ENCODE data around the gene CSMD2. TPM values are rescaled to one million over a fixed set of nuclear protein-coding genes. Genes with fewer than 3 reads are reported as not detected.

The CSMD2 gene
- total RNA-seq, 1 experiment from 2014 or later: 1.5 TPM

DNA sequence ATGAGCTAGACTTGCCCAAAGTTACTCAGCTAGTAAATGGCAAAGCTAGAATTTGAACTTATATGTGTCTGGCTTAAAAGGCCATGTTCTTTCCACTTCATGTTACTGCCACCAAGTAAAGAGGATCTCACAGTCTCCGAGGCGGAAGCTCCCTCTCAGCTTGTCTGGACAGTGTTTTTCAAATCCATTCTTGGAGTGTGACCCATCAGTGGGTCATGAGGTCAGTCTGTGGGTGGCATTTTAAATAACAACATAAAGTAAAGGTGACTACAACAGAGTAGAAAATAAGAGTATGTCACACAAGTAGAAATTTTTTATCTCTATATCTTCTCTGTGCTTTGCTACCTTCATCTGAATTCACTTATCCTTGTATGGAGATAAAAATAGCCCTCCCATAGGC lies 304.4 kb downstream of the CSMD2 start:
- DNase-seq (ENCODE audit: low spot score): no peak

DNA sequence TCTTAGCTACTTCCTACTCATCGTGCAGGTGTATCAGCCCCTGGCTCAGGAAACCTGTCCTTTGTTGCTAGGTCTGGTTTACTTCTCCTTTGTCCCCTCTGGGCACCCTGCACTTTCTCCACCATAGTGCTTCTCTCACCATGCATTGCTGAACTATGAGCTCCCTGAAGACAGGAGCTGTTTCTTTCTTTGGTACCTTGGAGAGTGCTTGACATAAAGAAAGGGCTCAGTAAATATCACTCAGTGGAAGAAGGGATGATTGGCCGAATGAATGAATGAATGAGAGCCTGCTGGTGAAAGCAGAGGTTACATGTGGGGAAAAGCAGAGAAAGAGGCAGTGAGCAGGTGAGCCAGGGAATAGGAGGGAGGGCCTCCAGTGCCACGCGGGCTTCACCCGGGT lies 310.9 kb downstream of the CSMD2 start:
- no peak for DNase-seq (ENCODE audit: low spot score)

DNA sequence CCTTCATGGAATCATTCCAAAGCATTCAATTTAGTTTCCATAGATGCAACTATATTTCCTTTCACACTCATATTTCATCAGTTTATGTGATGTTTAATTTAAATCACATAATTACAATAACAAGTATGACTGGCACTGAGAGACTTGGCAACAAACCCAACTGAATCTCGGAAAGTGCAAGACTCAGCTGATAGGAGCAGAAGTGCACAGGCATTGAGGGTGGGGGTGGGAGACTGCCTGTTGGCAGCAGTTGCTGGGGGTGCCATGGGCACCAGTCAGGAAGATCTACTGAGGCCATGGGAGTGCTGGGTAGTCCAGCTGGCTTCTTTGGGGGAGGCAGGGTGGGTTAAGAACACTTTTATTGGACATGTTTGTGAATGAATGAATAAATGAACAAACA lies 311.6 kb downstream of the CSMD2 start:
- no peak for DNase-seq (ENCODE audit: low spot score)

DNA sequence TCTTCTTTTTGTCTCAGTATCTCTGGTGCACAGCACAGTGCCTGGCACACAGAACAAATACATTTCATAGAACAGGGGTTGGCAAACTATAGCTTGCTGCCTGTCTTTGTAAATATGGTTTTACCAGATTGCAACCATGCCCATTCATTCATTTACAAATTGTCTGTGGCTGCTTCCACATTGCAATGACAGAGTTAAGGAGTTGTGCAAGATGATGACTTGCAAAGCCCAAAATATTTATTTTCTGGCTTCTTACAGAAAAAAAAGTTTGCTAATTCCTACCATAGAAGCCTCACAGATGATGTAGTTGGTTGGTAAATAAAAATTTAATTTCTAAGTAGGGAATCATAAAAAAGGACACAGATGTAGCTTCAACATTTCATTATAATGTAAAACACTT lies 312.3 kb downstream of the CSMD2 start:
- DNase-seq (ENCODE audit: low spot score): no peak

DNA sequence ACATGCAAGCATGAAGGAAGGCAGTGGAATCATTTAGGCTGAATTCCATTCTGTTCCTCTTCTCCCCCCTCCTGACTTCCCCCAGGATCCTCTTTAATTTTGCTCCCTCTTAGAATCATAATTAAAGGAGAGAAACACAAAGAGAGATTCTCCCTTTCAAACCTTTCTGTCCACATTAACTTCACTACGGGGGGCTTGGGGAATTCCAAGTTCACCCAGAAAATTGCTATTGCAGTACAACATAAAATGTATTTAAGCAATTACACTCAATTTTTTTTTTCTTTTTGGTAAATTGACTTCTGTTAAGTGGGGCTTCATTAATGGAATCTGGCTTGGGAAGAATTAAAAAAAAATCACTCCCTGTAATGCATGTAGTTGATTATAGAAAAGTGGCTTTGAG lies 314.5 kb downstream of the CSMD2 start:
- DNase-seq (ENCODE audit: low spot score): no peak

DNA sequence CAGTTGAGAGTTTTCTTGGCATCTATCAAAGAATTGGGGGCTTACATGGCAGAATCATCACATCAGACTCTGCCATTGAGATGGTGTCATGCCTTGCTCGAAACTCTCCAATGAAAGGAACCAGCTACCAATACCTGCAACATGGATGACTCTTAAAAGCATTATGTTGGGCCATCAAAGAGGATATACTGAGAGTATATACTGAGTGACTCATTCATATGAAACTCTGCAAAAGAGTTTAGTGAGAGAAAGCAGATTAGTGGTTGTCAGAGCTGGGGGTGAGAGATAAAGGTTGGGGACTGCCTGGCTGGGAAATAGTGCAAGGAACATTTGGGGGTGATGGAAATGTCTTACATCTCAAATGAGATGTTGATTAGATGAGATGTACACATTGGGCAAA lies 315.8 kb downstream of the CSMD2 start:
- DNase-seq (ENCODE audit: low spot score): no peak

DNA sequence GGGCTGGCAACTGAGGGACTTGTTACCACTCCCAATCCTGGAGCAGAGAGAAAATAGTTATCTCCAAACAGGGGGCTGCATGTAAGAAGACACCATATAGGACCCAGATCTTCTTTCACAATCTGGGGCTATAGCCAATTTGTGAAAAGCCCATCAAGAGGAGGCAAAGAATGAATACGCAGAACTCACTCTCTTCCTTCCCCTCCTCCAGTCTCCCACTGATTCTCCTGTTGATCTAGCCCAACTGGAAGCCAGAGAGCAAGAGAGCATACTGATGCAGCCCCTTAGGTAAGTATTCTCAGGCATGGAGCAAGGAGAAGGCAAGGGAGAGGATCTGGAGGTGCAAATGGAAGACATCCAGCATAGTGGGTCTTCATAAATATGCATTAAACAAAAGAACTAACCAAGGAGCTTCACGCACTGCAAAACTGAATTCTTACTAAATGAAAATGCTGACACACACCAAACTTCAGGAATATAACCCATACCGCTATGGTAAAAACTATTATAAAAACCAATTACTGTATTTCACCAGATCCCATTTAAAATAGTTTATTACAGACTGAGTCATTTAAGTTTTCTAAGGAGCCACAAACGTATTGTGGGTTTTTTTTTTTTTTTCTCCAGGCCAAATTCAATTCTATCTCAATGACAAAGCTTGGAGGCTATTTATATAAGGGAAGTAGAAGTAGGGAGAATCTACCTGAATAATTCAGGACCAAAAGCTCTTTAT lies 316.7 kb downstream of the CSMD2 start:
- DNase-seq (ENCODE audit: low spot score): no peak

DNA sequence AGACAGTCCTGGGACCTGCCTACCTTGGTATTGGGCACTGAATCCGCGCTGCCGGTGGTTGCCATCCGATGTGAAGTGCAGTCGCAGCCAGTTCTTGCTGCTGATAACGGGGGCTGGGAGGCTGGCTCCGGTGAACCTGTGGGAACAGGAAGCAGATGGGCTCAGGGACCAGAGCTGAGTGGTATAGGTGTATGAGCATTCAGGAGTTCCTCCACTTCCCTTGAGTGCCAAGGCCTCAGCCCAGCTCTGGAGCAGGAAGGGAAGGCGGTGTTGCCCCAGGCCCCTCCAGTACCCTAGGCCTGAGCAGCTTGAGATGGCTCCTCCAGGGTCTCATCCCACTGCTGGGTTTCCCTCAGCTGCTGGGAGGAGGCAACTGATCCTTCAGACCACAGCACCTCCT lies 318.2 kb downstream of the CSMD2 start:
- DNase-seq (ENCODE audit: low spot score): no peak

DNA sequence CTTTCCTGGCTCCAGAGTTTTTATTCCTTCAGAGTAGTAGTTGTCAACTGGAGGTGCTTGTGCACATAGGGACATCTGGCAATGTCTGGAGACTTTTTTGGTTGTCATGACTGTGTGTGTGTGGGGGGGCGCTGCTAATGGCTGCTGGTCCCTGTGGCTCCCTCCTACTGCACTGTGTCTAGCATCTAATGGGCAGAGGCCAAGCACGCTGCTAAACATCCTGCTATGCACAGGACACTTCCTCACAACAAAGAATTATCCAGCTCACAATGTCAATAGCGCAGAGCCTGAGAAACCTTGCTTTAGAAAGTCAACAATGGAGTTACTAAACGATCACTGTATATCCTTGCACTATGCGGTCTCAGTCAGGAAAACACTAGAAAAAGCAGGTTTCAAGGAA lies 320.9 kb downstream of the CSMD2 start:
- DNase-seq (ENCODE audit: low spot score): no peak

DNA sequence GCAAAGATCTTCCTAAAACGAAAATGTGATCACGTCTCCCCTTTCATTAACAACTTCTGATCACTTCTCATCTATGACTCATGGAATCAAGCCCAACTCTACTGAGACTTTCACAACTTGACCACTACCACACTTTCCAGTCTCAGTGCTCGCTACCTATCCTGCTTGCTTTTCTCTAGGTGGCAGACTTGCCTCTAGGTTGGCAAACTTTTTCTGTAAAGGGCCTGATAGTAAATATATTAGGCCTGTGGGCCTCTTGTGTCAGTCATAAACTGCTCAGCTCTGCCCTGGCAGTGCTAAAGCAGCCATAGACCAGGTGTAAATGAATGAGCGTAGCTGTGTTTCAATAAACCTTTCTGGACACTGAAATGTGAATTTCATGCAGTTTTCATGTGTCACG lies 322.7 kb downstream of the CSMD2 start:
- DNase-seq (ENCODE audit: low spot score): no peak

DNA sequence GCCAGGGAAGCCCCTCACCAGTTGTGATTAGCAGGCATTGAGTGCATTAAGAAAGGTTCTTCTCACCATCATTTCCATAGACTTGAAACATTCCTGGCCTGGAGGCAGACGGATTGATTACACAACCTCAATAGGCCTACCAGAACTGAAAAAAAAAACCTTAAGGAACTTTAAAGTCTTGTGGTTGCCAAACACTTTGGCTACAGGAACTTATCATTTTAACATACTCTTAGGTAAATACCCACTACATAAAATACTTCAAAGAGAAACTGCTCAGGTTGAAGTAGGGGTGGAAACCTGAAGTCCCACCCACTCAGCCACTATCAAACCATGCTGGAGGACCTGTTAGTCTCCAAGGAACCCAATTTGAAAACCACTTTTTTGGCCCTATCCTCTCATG lies 323.5 kb downstream of the CSMD2 start:
- no peak for DNase-seq (ENCODE audit: low spot score)

DNA sequence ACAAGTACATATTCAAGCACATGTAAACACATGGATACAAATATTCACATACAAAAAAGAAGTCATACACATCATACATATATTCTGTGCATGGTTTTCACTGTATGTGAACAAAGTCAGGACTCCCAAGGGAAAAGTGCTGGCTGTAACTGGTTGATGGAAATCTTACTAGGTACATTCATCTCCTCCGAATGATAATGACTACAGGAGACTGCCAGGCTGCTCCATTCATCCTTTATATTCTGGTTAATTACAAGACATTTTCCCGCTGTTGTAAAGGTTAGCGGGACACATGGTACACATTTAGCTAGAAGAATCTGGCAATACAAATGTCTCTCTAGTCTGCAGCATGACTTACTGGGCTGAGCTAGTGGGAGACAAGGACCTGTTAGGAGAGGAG lies 327.4 kb downstream of the CSMD2 start:
- DNase-seq (ENCODE audit: low spot score): no peak

DNA sequence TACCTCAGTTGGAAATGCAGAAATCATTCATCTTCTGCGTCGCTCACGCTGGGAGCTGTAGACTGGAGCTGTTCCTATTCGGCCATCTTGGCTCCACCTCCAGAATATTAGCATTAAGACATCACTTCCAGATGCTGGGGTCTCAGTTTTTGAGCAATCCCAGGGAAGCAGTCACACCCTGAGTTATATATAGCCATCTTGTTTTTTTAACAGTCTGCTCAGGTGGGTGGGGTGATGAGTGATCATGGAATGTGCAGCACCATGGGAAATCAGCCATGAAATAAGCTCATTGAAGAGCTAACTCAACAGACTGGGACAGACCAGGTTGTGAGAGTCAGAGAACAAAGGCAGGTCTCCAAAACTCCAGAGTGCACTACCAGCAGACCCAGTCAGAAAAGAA lies 328.1 kb downstream of the CSMD2 start:
- DNase-seq (ENCODE audit: low spot score): no peak

DNA sequence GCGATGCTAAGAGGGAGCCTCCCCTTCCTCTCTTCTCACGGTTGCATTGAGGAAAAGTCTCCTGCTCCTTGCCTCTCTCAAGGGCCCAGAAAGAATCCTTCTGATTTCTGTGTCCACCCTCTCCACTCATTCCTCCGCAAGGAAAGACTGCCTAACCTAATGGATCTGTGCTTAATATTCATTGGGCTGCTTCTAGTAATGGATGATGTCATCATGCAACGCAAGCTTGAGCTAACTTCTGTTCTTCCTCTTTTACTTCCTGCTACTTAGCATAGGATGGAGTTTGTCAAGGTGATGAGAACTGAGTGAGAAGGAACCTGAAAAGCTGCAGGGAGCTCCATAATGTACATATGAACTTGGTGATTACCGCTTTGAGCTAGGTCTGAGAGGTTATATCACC lies 336.4 kb downstream of the CSMD2 start:
- no peak for DNase-seq (ENCODE audit: low spot score)

DNA sequence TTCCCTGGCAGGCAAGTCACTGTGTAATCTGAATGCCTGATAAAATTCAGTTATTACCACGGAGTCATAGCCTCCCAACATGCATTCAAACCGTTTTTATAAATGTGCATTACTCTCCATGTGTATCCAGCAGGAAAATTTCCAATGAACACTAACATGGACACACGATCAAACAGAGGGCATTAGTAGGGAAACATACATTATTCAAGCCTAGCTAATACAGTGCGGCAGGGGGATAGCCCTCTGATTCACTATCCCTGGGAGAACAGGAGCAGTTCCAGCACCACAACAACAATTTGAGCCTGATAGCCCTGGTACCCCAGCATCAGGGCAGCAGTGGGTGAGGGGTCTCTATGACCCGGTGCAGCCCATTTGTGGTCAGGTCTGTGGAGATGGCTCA lies 337.0 kb downstream of the CSMD2 start:
- DNase-seq (ENCODE audit: low spot score): no peak

DNA sequence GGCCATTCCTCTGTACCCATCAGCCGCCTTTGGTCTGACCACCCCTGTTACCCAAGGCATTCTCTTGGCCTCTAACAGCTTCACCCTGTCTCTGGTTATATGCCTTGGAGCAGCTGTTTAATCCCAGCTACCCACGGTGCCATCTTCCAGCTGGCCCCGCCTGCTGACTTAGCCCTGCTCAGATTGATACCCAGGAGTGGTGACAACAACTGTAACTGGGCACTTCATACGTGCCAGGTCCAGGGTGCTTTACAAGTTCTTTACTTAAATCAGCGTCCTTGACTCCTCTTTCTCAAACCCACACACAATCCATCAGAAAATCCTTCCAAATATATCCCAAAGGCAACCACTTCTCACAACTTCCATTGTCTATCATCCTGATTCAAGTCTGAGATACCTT lies 338.3 kb downstream of the CSMD2 start:
- DNase-seq (ENCODE audit: low spot score): no peak

DNA sequence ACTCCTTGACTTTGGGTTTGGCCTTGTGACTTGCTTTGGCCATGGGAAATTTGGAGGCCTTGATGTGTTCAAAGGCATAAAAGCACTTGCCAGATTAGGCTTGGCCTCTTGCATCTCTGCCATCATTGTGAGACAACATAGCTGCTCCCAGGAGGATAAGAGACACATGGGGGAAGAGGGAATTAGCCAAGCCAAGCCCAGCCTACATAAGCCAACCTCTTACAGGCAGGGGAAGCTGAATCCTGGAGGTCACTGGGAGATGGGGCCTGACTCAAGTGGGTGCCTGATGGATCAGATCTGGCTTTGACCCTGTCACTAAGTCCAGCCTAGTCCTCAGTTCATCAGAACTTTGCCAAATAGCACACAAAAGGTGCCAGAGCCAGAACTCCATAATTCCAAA lies 338.7 kb downstream of the CSMD2 start:
- DNase-seq (ENCODE audit: low spot score): no peak

DNA sequence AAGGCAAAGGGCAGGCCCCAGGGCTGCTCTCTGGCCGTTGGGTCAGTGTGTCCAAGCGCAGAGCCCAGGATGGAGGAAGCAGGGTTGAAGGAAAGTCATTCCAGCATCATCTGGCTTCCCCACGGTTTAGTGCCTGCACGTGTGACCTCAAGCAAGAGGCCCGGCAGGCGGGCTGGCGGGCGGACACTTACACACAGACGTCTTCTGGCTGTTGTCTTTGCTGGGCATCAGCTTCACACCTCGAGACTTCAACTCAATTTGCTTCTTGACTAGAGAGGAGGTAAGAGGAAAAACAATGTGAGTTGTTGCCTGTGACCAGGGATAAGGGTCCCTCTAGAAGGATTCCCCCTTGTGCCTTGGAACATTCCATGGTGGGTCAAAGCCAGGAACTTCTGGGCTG lies 339.5 kb downstream of the CSMD2 start:
- DNase-seq (ENCODE audit: low spot score): no peak

DNA sequence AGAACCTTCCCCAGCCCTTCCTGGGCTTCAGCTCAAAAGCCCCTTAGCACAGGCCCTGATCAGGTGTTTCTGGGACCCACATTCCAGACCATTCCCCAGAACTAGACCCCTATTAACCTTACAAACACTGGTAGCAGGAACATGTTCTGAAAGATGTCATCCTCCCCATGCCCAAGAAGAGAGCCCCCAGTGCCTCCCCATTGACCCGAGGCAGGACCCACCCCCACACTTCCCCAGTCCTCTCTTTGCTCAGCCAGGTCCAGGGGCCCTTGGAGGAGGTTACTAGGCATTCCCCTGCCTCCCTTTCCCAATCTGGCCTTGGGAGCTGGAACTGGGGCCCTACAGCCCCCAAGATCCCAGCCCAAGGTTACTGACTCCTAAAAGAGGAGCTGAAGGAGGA lies 340.1 kb downstream of the CSMD2 start:
- no peak for DNase-seq (ENCODE audit: low spot score)

DNA sequence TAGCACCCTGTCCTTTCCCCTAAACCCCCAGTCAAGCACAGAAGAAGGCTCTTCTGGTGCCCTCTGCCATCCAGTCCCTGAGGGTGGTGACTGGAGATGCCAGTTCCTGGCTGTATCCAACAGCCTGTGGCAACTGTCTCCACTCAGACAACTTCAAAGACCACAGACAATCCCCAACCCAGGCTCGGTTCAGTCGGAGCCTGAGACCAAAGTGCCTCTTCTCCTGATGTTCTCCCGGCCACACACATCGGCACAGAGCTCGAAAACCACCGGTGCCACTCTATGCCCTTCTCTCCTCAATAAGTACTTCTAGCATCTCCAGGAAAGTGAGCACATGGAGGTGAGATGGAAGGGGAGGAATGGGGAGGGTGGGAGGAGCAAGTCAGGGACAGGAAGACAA lies 340.7 kb downstream of the CSMD2 start:
- no peak for DNase-seq (ENCODE audit: low spot score)

DNA sequence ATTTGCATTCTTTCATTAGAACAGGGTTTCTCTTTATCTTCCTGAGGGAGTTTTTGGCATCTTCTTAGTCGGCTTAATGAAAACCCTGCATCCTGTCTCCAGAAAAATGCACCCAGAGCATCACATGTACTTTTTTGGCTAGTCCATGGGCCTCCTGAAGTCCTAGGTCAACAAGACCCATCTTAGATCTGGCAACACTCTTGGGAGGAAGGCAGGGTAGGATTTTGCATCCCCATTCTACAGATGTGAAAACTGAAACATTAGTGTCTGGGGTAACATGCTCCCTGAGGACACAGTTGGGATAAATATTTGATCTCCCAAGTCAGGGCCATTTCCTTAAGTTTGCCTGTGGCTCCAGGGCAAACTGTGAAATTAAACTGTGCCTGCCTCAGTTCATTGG lies 341.2 kb downstream of the CSMD2 start:
- DNase-seq (ENCODE audit: low spot score): no peak

DNA sequence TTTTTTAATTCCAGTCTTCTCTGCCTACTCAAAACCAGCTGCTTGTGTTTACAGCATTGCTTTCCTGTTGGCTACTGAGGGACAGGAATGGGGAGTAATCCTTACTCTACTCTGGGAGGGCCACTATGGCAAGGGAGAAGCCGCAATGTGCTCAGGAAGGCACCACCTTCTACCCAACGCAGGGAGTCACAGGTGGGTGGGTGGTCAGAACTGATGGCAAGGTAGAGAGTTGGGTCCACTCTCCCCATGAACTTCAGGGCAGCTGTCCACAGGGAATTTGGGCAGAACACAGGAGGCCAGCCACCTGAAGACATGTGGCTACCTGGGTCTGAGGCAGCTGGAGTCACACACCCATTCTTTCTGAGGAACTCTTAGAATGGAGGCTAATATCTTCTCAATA lies 341.6 kb downstream of the CSMD2 start:
- DNase-seq (ENCODE audit: low spot score): no peak

DNA sequence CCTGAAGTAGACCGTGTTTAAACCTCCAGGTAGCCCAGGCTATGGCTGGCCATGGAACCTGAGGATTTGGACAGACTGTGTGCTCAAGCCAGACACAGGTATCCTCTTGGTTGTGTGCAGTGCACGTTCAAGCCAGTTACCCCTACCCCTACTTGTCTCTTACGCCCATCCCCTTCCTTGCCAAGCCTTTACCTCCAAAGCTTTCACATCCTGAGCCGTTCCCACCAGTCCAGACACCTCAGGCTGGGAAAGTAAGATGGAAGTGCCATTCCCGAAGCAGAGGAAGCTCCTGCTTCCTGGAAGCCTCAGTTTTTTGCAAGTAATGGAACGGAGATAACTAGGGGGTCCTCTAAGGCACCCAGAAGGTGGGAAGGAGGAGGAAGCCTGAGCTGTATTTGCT lies 342.6 kb downstream of the CSMD2 start:
- no peak for DNase-seq (ENCODE audit: low spot score)

DNA sequence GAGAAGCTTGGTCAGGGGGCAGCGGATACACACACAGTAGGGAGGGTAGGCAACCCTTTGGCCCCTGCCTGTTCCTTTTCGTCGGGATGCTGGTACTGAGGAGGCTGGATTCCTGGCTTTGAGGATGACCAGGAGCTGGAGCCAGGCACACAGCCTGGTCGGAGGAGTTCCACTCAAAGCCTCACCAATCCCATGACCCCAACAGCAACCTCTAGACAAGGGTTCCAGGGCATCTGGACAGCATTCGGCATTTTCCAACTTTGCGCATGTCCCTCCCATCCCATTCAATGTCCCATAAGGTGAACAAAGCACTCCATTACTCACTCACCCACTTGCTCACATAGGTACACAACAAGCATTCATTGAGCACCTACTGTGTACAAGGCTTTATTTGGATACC lies 343.7 kb downstream of the CSMD2 start:
- DNase-seq (ENCODE audit: low spot score): no peak

DNA sequence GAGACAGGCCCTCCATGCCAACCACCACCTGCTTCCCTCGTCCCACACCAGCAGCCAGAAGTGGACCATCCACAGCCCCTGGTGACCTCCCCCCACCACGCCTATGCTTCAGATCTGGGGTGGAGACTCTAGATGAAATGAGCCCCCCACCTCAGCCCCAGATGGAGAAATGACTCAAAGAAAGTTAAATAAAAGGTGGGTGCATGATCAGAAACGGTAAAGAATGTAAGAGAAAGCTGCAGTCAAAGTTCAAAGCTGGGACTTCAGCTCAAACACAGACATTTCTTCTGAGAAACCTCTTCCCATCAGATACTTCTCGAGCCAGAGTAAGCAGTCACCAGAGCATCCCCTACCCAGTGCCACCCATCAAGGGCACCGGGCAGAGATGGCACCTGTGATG lies 344.2 kb downstream of the CSMD2 start:
- no peak for DNase-seq (ENCODE audit: low spot score)
